ENCODE data around the gene TIAM1.

TIAM1 gene

DNA sequence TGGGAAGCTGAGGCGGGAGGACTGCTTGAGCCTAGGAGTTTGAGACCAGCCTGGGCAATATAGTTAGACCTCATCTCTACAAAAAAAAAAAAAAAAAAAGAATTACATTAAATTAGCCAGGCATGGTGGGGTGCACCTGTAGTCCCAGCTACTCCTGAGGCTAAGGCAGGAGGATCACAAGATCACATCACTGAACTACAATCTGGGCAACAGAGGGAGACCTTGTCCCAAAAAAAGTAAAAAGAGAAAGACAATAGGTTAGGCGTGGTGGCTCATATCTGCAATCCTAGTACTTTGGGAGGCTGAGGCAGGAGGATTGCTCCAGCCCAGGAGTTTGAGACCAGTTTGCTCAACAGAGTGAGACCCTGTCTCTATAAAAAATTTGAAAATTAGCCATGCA lies 130.3 kb downstream of the TIAM1 start:
- H3K4me1 ChIP-seq (ENCODE audit: control insufficient read depth, insufficient read depth, low read length) = no peaks in the 10 kb centered on the region
- H3K9me3 ChIP-seq (ENCODE audit: control insufficient read depth, insufficient read depth, low read length) = no peaks in the 10 kb centered on the region
- peaks cover 4% of the 10 kb centered on the region for H3K36me3 ChIP-seq (ENCODE audit: control insufficient read depth, insufficient read depth, low read length)
- no peak overlapping the region for H3K9ac ChIP-seq (ENCODE audit: low read depth, low read length)
- no peak overlapping the region for H3K4me3 ChIP-seq (ENCODE audit: low read depth, low read length)
- no peaks in the 10 kb centered on the region for H3K27me3 ChIP-seq (ENCODE audit: control insufficient read depth, insufficient read depth, low read length)

GRCh38 chr21:31211836-31212235 lies 132.2 kb downstream of the TIAM1 start:
- H3K4me3 ChIP-seq (ENCODE audit: low read depth, low read length) = no peak overlapping the region
- H3K9me3 ChIP-seq (ENCODE audit: control insufficient read depth, insufficient read depth, low read length) = no peaks in the 10 kb centered on the region
- no peaks in the 10 kb centered on the region for H3K4me1 ChIP-seq (ENCODE audit: control insufficient read depth, insufficient read depth, low read length)
- H3K27me3 ChIP-seq (ENCODE audit: control insufficient read depth, insufficient read depth, low read length) = no peaks in the 10 kb centered on the region
- H3K9ac ChIP-seq (ENCODE audit: low read depth, low read length) = no peak overlapping the region
- no peaks in the 10 kb centered on the region for H3K36me3 ChIP-seq (ENCODE audit: control insufficient read depth, insufficient read depth, low read length)

DNA sequence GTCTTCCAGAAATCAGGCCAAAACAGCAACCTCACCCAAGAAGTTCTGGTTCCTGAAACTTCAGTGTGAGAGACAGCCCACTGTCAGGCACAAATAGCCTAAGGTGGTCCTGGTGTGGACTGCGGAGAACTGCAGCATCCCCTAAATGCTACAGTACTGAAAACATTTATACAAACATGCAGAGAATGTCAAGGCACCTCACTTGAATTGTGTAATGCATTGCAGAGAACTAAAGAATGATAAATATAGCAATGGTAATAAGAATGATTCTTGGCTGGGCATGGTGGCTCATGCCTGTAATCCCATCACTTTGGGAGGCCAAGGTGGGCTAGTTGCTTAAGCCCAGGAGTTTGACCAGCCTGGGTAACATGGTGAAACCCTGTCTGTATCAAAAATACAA lies 138.6 kb downstream of the TIAM1 start:
- Histone ChIP-seq H3K9me3 (ENCODE audit: control insufficient read depth, insufficient read depth, low read length) (no peaks in the 10 kb centered on the region), H3K36me3 (ENCODE audit: control insufficient read depth, insufficient read depth, low read length) (no peaks in the 10 kb centered on the region), H3K4me3 (ENCODE audit: low read depth, low read length) (no peak overlapping the region), H3K9ac (ENCODE audit: low read depth, low read length) (no peak overlapping the region), H3K27me3 (ENCODE audit: control insufficient read depth, insufficient read depth, low read length) (no peaks in the 10 kb centered on the region), H3K4me1 (ENCODE audit: control insufficient read depth, insufficient read depth, low read length) (no peaks in the 10 kb centered on the region)

- no peaks in the 10 kb centered on the region for H3K36me3 ChIP-seq (ENCODE audit: control insufficient read depth, insufficient read depth, low read length)
- no peaks in the 10 kb centered on the region for H3K27me3 ChIP-seq (ENCODE audit: control insufficient read depth, insufficient read depth, low read length)
- H3K9me3 ChIP-seq (ENCODE audit: control insufficient read depth, insufficient read depth, low read length) = no peaks in the 10 kb centered on the region
- H3K4me3 ChIP-seq (ENCODE audit: low read depth, low read length) = no peak overlapping the region
- H3K4me1 ChIP-seq (ENCODE audit: control insufficient read depth, insufficient read depth, low read length) = no peaks in the 10 kb centered on the region
- no peak overlapping the region for H3K9ac ChIP-seq (ENCODE audit: low read depth, low read length)
Measured at GRCh38 chr21:31204801-31205200, 139.3 kb downstream of the TIAM1 start.

GRCh38 chr21:31203431-31204054 lies 140.5 kb downstream of the TIAM1 start:
- H3K9ac ChIP-seq (ENCODE audit: low read depth, low read length) = no peak overlapping the region

GRCh38 chr21:31201548-31201947 lies 142.5 kb downstream of the TIAM1 start:
- Histone ChIP-seq H3K4me1 (ENCODE audit: control insufficient read depth, insufficient read depth, low read length) (no peaks in the 10 kb centered on the region), H3K9me3 (ENCODE audit: control insufficient read depth, insufficient read depth, low read length) (no peaks in the 10 kb centered on the region), H3K9ac (ENCODE audit: low read depth, low read length) (no peak overlapping the region), H3K27me3 (ENCODE audit: control insufficient read depth, insufficient read depth, low read length) (no peaks in the 10 kb centered on the region), H3K4me3 (ENCODE audit: low read depth, low read length) (no peak overlapping the region), H3K36me3 (ENCODE audit: control insufficient read depth, insufficient read depth, low read length) (no peaks in the 10 kb centered on the region)

More at GRCh38 chr21:31203431-31204054, 140.5 kb downstream of the TIAM1 start:
- H3K4me3 ChIP-seq (ENCODE audit: low read depth, low read length) = no peak overlapping the region
- H3K36me3 ChIP-seq (ENCODE audit: control insufficient read depth, insufficient read depth, low read length) = no peaks in the 10 kb centered on the region
- no peaks in the 10 kb centered on the region for H3K9me3 ChIP-seq (ENCODE audit: control insufficient read depth, insufficient read depth, low read length)
- H3K4me1 ChIP-seq (ENCODE audit: control insufficient read depth, insufficient read depth, low read length) = no peaks in the 10 kb centered on the region
- no peaks in the 10 kb centered on the region for H3K27me3 ChIP-seq (ENCODE audit: control insufficient read depth, insufficient read depth, low read length)

GRCh38 chr21:31201144-31201543 lies 142.9 kb downstream of the TIAM1 start:
- H3K4me3 ChIP-seq (ENCODE audit: low read depth, low read length) = no peak overlapping the region
- no peaks in the 10 kb centered on the region for H3K9me3 ChIP-seq (ENCODE audit: control insufficient read depth, insufficient read depth, low read length)
- no peak overlapping the region for H3K9ac ChIP-seq (ENCODE audit: low read depth, low read length)
- H3K4me1 ChIP-seq (ENCODE audit: control insufficient read depth, insufficient read depth, low read length) = no peaks in the 10 kb centered on the region
- H3K36me3 ChIP-seq (ENCODE audit: control insufficient read depth, insufficient read depth, low read length) = no peaks in the 10 kb centered on the region
- H3K27me3 ChIP-seq (ENCODE audit: control insufficient read depth, insufficient read depth, low read length) = no peaks in the 10 kb centered on the region

DNA sequence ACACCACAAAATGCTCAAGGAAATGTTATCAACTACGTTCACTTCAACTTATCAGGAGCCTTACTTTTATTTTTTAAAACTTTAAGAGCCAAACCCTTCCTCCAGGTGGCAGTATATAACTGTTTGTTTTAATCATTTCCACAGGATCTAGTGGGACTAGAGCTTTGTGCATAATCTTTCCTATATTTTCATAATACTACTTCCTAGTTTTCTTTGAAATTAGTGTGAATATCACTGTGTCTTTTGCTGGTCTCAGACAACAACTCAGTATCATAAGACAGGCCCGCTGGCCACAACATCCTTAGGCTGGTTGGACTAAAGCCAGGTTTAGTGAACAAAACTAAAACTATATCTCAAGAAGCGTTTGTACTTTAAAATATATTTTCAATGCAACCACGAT lies 145.5 kb downstream of the TIAM1 start:
- Histone ChIP-seq H3K36me3 (ENCODE audit: control insufficient read depth, insufficient read depth, low read length) (no peaks in the 10 kb centered on the region), H3K27me3 (ENCODE audit: control insufficient read depth, insufficient read depth, low read length) (no peaks in the 10 kb centered on the region), H3K4me1 (ENCODE audit: control insufficient read depth, insufficient read depth, low read length) (no peaks in the 10 kb centered on the region), H3K9me3 (ENCODE audit: control insufficient read depth, insufficient read depth, low read length) (no peaks in the 10 kb centered on the region), H3K9ac (ENCODE audit: low read depth, low read length) (no peak overlapping the region), H3K4me3 (ENCODE audit: low read depth, low read length) (no peak overlapping the region)

DNA sequence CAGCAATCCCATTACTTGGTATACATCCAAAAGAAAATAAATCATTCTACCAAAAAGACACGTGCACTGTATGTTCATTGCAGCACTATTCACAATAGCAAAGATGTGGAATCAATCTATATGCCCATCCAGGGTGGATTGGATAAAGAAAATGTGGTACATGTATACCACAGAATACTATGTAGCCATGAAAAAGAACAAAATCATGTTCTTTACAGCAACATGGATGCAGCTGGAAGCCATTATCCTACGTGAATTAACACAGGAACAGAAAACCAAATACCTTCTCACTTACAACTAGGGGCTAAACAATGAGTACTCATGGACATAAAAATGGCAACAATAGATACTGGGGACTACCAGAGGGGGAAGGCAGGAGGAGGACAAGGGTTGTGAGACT lies 147.3 kb downstream of the TIAM1 start:
- Histone ChIP-seq H3K36me3 (ENCODE audit: control insufficient read depth, insufficient read depth, low read length) (peaks cover 4% of the 10 kb centered on the region), H3K4me3 (ENCODE audit: low read depth, low read length) (no peak overlapping the region), H3K4me1 (ENCODE audit: control insufficient read depth, insufficient read depth, low read length) (no peaks in the 10 kb centered on the region), H3K27me3 (ENCODE audit: control insufficient read depth, insufficient read depth, low read length) (no peaks in the 10 kb centered on the region), H3K9ac (ENCODE audit: low read depth, low read length) (no peak overlapping the region), H3K9me3 (ENCODE audit: control insufficient read depth, insufficient read depth, low read length) (no peaks in the 10 kb centered on the region)

- Histone ChIP-seq H3K4me1 (ENCODE audit: control insufficient read depth, insufficient read depth, low read length) (no peaks in the 10 kb centered on the region), H3K4me3 (ENCODE audit: low read depth, low read length) (no peak overlapping the region), H3K9me3 (ENCODE audit: control insufficient read depth, insufficient read depth, low read length) (no peaks in the 10 kb centered on the region), H3K36me3 (ENCODE audit: control insufficient read depth, insufficient read depth, low read length) (peaks cover 4% of the 10 kb centered on the region), H3K9ac (ENCODE audit: low read depth, low read length) (no peak overlapping the region), H3K27me3 (ENCODE audit: control insufficient read depth, insufficient read depth, low read length) (no peaks in the 10 kb centered on the region)
Measured at GRCh38 chr21:31195334-31196015, 148.6 kb downstream of the TIAM1 start.

DNA sequence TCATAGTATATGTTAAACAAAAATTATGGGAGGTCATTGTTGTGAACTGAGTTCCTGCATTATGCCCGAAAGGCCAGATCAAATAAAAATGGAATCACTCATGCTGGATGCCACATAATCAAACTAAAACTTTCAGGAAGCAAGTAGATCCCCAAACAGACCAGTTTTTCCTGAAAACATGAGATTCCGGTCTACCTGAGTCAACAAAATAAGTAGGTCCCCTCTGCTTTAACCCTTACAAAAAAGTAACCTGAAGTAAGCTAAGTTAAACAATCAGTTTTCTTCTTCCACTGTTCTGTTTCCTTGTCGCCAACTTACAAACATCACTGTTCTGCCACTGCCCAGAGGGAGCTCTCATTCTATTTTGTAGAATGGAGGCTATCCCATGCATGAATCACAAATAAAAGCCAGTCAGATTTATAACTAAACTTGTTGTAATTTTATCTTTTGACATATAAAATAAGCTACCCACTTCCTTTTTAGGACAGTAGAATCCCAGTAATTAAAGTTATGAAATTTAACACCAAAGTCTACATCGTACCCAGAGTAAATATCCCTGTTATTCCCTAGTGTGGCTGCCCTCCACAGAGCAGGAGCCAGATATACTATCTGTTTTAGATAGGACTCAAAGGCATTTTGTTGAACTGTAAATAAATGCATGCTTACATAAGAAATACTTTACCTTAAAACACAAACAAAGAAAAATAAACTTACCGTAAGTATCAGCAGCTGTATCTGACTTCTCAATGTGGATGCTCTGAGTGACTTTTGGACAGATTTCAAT lies 149.4 kb downstream of the TIAM1 start:
- Histone ChIP-seq H3K27me3 (ENCODE audit: control insufficient read depth, insufficient read depth, low read length) (no peaks in the 10 kb centered on the region), H3K9ac (ENCODE audit: low read depth, low read length) (no peak overlapping the region), H3K36me3 (ENCODE audit: control insufficient read depth, insufficient read depth, low read length) (peaks cover 4% of the 10 kb centered on the region), H3K9me3 (ENCODE audit: control insufficient read depth, insufficient read depth, low read length) (no peaks in the 10 kb centered on the region), H3K4me1 (ENCODE audit: control insufficient read depth, insufficient read depth, low read length) (no peaks in the 10 kb centered on the region), H3K4me3 (ENCODE audit: low read depth, low read length) (no peak overlapping the region)

DNA sequence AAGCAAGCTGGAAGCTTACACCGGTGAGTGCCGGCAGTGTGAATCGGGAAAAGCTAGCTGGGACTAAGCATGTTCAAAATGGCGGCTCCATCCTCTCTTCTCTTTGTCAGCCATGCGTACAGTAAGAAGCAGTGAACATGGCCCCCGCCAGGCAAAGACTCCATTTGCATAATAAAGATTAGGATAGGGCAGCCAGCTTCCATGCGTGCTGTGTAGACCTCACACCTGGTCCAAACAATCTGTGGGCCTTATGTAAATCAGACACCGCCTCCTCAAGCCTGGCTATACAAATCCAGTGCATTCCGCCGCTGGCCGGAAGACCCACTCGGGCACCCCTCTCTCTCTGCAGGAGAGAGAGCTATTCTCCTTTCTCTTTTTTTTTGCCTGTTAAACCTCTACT lies 150.3 kb downstream of the TIAM1 start:
- peaks cover 4% of the 10 kb centered on the region for H3K36me3 ChIP-seq (ENCODE audit: control insufficient read depth, insufficient read depth, low read length)
- no peaks in the 10 kb centered on the region for H3K9me3 ChIP-seq (ENCODE audit: control insufficient read depth, insufficient read depth, low read length)
- no peak overlapping the region for H3K9ac ChIP-seq (ENCODE audit: low read depth, low read length)
- no peak overlapping the region for H3K4me3 ChIP-seq (ENCODE audit: low read depth, low read length)
- H3K27me3 ChIP-seq (ENCODE audit: control insufficient read depth, insufficient read depth, low read length) = no peaks in the 10 kb centered on the region
- no peaks in the 10 kb centered on the region for H3K4me1 ChIP-seq (ENCODE audit: control insufficient read depth, insufficient read depth, low read length)

All from iPS-15b (cell line).